CD4-positive, alpha-beta memory T cell (primary cell): ENCODE data around the gene PRXL2B. TPM values are rescaled to one million over a fixed set of nuclear protein-coding genes. Genes with fewer than 3 reads are reported as not detected.
"Not testable (repeated sequence)": the region's sequence is repeated elsewhere in the genome, so short reads cannot be mapped to it uniquely, and the experiment has no call there.

Experiments
- CTCF ChIA-PET: fragments of 350-600 bp; sonication (Branson Sonifier 250); formaldehyde crosslinking; loops from one replicate; lab custom pipeline; 2021; ENCODE audit warnings: inconsistent platforms; ENCODE audit not compliant: partially characterized antibody; lab: Charles Lee
- POLR2A ChIA-PET: fragments of 350-600 bp; sonication (Branson Sonifier 250); formaldehyde crosslinking; loops from one replicate; lab custom pipeline; 2021; ENCODE audit not compliant: partially characterized antibody; lab: Charles Lee
- DNase-seq, 5 donors: peaks; one replicate each; pipeline versions ENCODE4 v3.0.0 to v3.0.0-alpha.2; 2020 to 2022; ENCODE audit warnings: mixed read lengths in 1 of 5
- H3K27ac ChIP-seq: one replicate; pipeline ENCODE4 v1.7.0; 2013; ENCODE audit warnings: low read depth, low read length
- H3K27me3 ChIP-seq: 2 replicates; pipeline ENCODE4 v1.7.0; 2013; ENCODE audit warnings: mild to moderate bottlenecking, low read length, moderate library complexity; ENCODE audit not compliant: insufficient read depth
- H3K36me3 ChIP-seq: 2 replicates; pipeline ENCODE4 v1.7.0; 2013; ENCODE audit warnings: mild to moderate bottlenecking, low read length, moderate library complexity; ENCODE audit not compliant: insufficient read depth
- H3K4me1 ChIP-seq: 2 replicates; pipeline ENCODE4 v1.7.0; 2013; ENCODE audit warnings: mild to moderate bottlenecking, low read length, moderate library complexity; ENCODE audit not compliant: insufficient read depth
- H3K4me3 ChIP-seq, 2 donors: one replicate each; pipeline ENCODE4 v1.7.0; 2013; ENCODE audit warnings: low read length in 2 of 2, mild to moderate bottlenecking in 1 of 2
- H3K9me3 ChIP-seq, 2 donors: one replicate each; pipeline ENCODE4 v1.7.0; 2013; ENCODE audit warnings: low read length in 2 of 2, control low read depth in 1 of 2; ENCODE audit not compliant: control insufficient read depth in 1 of 2
- H3K27ac Mint-ChIP-seq, 7 donors: one replicate each; pipeline ENCODE4 v1.8.0; 2020 to 2021; ENCODE audit warnings: mixed read lengths in 7 of 7, mild to moderate bottlenecking in 6 of 7, inconsistent platforms in 3 of 7, moderate library complexity in 3 of 7
- H3K27me3 Mint-ChIP-seq, 2 donors: one replicate each; pipeline ENCODE4 v1.8.0; 2020 to 2021; ENCODE audit warnings: mixed read lengths in 2 of 2
- H3K36me3 Mint-ChIP-seq, 2 donors: one replicate each; pipeline ENCODE4 v1.8.0; 2020 to 2021; ENCODE audit warnings: mixed read lengths in 2 of 2, inconsistent platforms in 1 of 2, mild to moderate bottlenecking in 1 of 2
- H3K4me1 Mint-ChIP-seq, 4 donors: one replicate each; pipeline ENCODE4 v1.8.0; 2020 to 2021; ENCODE audit warnings: mixed read lengths in 4 of 4, mild to moderate bottlenecking in 1 of 4
- H3K4me3 Mint-ChIP-seq, 8 donors: one replicate each; pipeline ENCODE4 v1.8.0; 2020 to 2021; ENCODE audit warnings: mixed read lengths in 8 of 8, mild to moderate bottlenecking in 7 of 8, moderate library complexity in 6 of 8, inconsistent platforms in 3 of 8
- H3K9me3 Mint-ChIP-seq, 8 donors: one replicate each; pipeline ENCODE4 v1.8.0; 2020 to 2021; ENCODE audit warnings: mixed read lengths in 8 of 8, mild to moderate bottlenecking in 5 of 8, inconsistent platforms in 3 of 8, moderate library complexity in 1 of 8
- intact Hi-C: fragments of 100-400 bp; cut with micrococcal nuclease; formaldehyde crosslinking; loops from one replicate; pipeline ENCODE4 v1.15.1; 2023
- polyA plus RNA-seq, 2 donors: library from polyadenylated mRNA; unstranded; fragments of 300-500 nt; fragmentation: Illumina TruSeq; gene quantifications; one replicate each; pipeline ENCODE4 v1.2.3, GENCODE V29; 2021
- total RNA-seq, 2 experiments: library from RNA; stranded (reverse); gene quantifications; one replicate each; pipeline ENCODE4 v1.2.3, GENCODE V29; 2021

Gene PRXL2B
- total and polyA plus RNA-seq, 4 experiments from 2014 or later, result 21.4 to 27.2 (median 25.0) TPM

GRCh38 chr1:2623571-2624337 lies 37.2 kb downstream of the PRXL2B start:
- H3K4me3 ChIP-seq, result no peak overlapping the region
- H3K27ac ChIP-seq, result no peak overlapping the region
- intact Hi-C loops, result no loop called here
- Mint-ChIP-seq H3K27ac (no peak overlapping the region), H3K9me3 (peaks cover 0 to 16% (median 5%) of the 10 kb centered on the region in 8 donors), H3K4me3 (no peak overlapping the region), H3K36me3 (peaks cover 0 to 6% of the 10 kb centered on the region in 2 donors), H3K27me3 (peaks cover 21 to 22% of the 10 kb centered on the region in 2 donors), H3K4me1 (peaks cover 1 to 18% (median 7%) of the 10 kb centered on the region in 4 donors)
- H3K9me3 ChIP-seq, result no peaks in the 10 kb centered on the region
- no peaks in the 10 kb centered on the region for H3K4me1 ChIP-seq
- peaks cover 9% of the 10 kb centered on the region for H3K27me3 ChIP-seq
- no peak for DNase-seq
- POLR2A ChIA-PET, result no interaction called here
- CTCF ChIA-PET, result no interaction called here
- no peaks in the 10 kb centered on the region for H3K36me3 ChIP-seq

GRCh38 chr1:2624735-2625300 lies 38.2 kb downstream of the PRXL2B start:
- Histone ChIP-seq H3K27me3 (peaks cover 9% of the 10 kb centered on the region), H3K4me1 (no peaks in the 10 kb centered on the region), H3K27ac (no peak overlapping the region), H3K4me3 (no peak overlapping the region), H3K36me3 (no peaks in the 10 kb centered on the region), H3K9me3 (no peaks in the 10 kb centered on the region)
- ChIA-PET CTCF (no interaction called here), POLR2A (no interaction called here)
- H3K9me3 Mint-ChIP-seq, result peaks cover 0 to 14% (median 2%) of the 10 kb centered on the region in 8 donors
- peaks cover 0 to 3% of the 10 kb centered on the region in 2 donors for H3K36me3 Mint-ChIP-seq
- DNase-seq, result no peak
- peaks cover 1 to 18% (median 7%) of the 10 kb centered on the region in 4 donors for H3K4me1 Mint-ChIP-seq
- H3K27me3 Mint-ChIP-seq, result peaks cover 19 to 22% of the 10 kb centered on the region in 2 donors
- no peak overlapping the region for H3K27ac Mint-ChIP-seq
- intact Hi-C loops, result no loop called here
- H3K4me3 Mint-ChIP-seq, result no peak overlapping the region

- Histone ChIP-seq H3K36me3 (no peaks in the 10 kb centered on the region), H3K4me3 (no peak overlapping the region), H3K9me3 (no peaks in the 10 kb centered on the region), H3K27ac (no peak overlapping the region), H3K4me1 (no peaks in the 10 kb centered on the region), H3K27me3 (peaks cover 9% of the 10 kb centered on the region)
- Mint-ChIP-seq H3K4me1 (peaks cover 1 to 18% (median 8%) of the 10 kb centered on the region in 4 donors), H3K27ac (no peak overlapping the region), H3K9me3 (peaks cover 0 to 9% (median under 1%) of the 10 kb centered on the region in 8 donors), H3K4me3 (no peak overlapping the region), H3K36me3 (no peaks in the 10 kb centered on the region), H3K27me3 (peaks cover 19 to 25% of the 10 kb centered on the region in 2 donors)
- intact Hi-C loops, result no loop called here
- ChIA-PET CTCF (no interaction called here), POLR2A (no interaction called here)
- DNase-seq, result no peak
Observed at GRCh38 chr1:2625311-2625710, 38.7 kb downstream of the PRXL2B start.

GRCh38 chr1:2625748-2626147 lies 39.2 kb downstream of the PRXL2B start:
- H3K27me3 ChIP-seq, intact Hi-C loops, H3K4me3 Mint-ChIP-seq, H3K36me3 Mint-ChIP-seq, H3K4me1 ChIP-seq, DNase-seq, H3K9me3 Mint-ChIP-seq, H3K27ac ChIP-seq, H3K36me3 ChIP-seq, H3K4me3 ChIP-seq, H3K27ac Mint-ChIP-seq, POLR2A ChIA-PET, H3K9me3 ChIP-seq, CTCF ChIA-PET: not testable (repeated sequence)
- peaks cover 2 to 18% (median 10%) of the 10 kb centered on the region in 4 donors for H3K4me1 Mint-ChIP-seq
- H3K27me3 Mint-ChIP-seq, result peaks cover 19 to 29% of the 10 kb centered on the region in 2 donors

DNA sequence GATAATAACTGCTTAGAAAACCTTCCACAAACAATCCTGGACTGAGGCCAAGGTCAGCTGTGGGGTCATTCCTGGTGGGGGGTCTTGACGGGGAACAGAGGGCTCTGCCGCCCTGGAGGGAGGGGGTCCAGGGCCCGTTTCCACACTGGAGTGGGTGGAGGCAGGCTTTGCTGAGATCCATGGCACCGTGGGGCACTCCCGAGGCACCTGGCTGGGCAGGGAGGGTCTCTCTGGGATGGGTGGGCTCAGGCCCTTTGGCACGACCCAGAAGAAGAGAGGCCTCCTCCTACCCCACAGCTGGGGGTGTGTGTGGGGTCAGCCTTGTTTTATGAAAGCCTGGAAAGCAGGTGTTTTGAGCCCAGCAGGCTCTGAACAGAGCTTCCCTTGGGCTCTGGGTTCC lies 41.2 kb downstream of the PRXL2B start:
- Histone ChIP-seq H3K4me1 (no peaks in the 10 kb centered on the region), H3K9me3 (no peaks in the 10 kb centered on the region), H3K27ac (no peak overlapping the region), H3K4me3 (no peak overlapping the region), H3K36me3 (no peaks in the 10 kb centered on the region), H3K27me3 (peaks cover 9% of the 10 kb centered on the region)
- CTCF ChIA-PET, result no interaction called here
- no peak overlapping the region for H3K27ac Mint-ChIP-seq
- intact Hi-C loops, result no loop called here
- H3K9me3 Mint-ChIP-seq, result peaks cover 0 to 5% (median under 1%) of the 10 kb centered on the region in 8 donors
- POLR2A ChIA-PET, result interaction anchor here (1.7 kb wide), 1 partner anchor 42 kb away, joined by 4 read pairs; the partner anchor contains the start of gene PRXL2B
- H3K36me3 Mint-ChIP-seq, result no peaks in the 10 kb centered on the region
- H3K27me3 Mint-ChIP-seq, result peaks cover 22 to 32% of the 10 kb centered on the region in 2 donors
- DNase-seq, result no peak
- peak overlapping the region in 3 of 8 donors; percentile 30 to 65 (median 42) for H3K4me3 Mint-ChIP-seq
- peaks cover 2 to 15% (median 8%) of the 10 kb centered on the region in 4 donors for H3K4me1 Mint-ChIP-seq

GRCh38 chr1:2628191-2628932 lies 41.8 kb downstream of the PRXL2B start:
- Histone ChIP-seq H3K9me3 (no peaks in the 10 kb centered on the region), H3K27me3 (peaks cover 9% of the 10 kb centered on the region), H3K36me3 (no peaks in the 10 kb centered on the region), H3K27ac (no peak overlapping the region), H3K4me3 (no peak overlapping the region), H3K4me1 (no peaks in the 10 kb centered on the region)
- DNase-seq, result no peak
- H3K4me1 Mint-ChIP-seq, result peaks cover under 1 to 10% (median 5%) of the 10 kb centered on the region in 4 donors
- CTCF ChIA-PET, result no interaction called here
- H3K27ac Mint-ChIP-seq, result no peak overlapping the region
- peaks cover 0 to 5% (median under 1%) of the 10 kb centered on the region in 8 donors for H3K9me3 Mint-ChIP-seq
- POLR2A ChIA-PET, result interaction anchor here (1.7 kb wide), 1 partner anchor 43 kb away, joined by 4 read pairs; the partner anchor contains the start of gene PRXL2B
- intact Hi-C loops, result no loop called here
- H3K36me3 Mint-ChIP-seq, result no peaks in the 10 kb centered on the region
- H3K4me3 Mint-ChIP-seq, result peak overlapping the region in 1 of 8 donors; percentile 28
- H3K27me3 Mint-ChIP-seq, result peaks cover 22 to 32% of the 10 kb centered on the region in 2 donors
